H1 (cell line): ENCODE data around the gene ZNF23. TPM values are rescaled to one million over a fixed set of nuclear protein-coding genes. Genes with fewer than 3 reads are reported as not detected.

Source experiments
- CTCF ChIA-PET: fragments of 300-600 bp; sonication (Branson Sonifier 250); formaldehyde crosslinking; loops from one replicate; lab custom pipeline; 2021; ENCODE audit not compliant: partially characterized antibody; lab: Charles Lee
- POLR2A ChIA-PET: fragments of 300-600 bp; sonication (Branson Sonifier 250); formaldehyde crosslinking; loops from one replicate; lab custom pipeline; 2021; ENCODE audit warnings: inconsistent platforms; ENCODE audit not compliant: partially characterized antibody; lab: Charles Lee
- DNase-seq, 2 experiments: peaks; one replicate each; pipeline versions ENCODE4 v3.0.0 to v3.0.0-alpha.2; 2010 to 2022; ENCODE audit warnings: low spot score in 2 of 2, low read depth in 1 of 2, mixed read lengths in 1 of 2
- FAIRE-seq: peaks from 2 replicates; lab custom pipeline; 2011; peaks lifted over from hg19 to GRCh38; lab: Jason Lieb, UNC
- H2AFZ ChIP-seq: 2 replicates; pipeline ENCODE4 v1.8.1; 2012; ENCODE audit warnings: low read length, inconsistent platforms
- H2AK5ac ChIP-seq: 2 replicates; pipeline ENCODE4 v1.6.1; 2013; ENCODE audit warnings: low read depth, low read length
- H2BK120ac ChIP-seq: replicated peaks from 2 replicates; pipeline ENCODE3; 2013; ENCODE audit warnings: low read depth, low read length, inconsistent platforms
- H2BK12ac ChIP-seq: 2 replicates; pipeline ENCODE4 v1.6.1; 2013; ENCODE audit warnings: low read depth, low read length
- H2BK15ac ChIP-seq: 2 replicates; pipeline ENCODE4 v1.6.1; 2013; ENCODE audit warnings: low read length
- H2BK20ac ChIP-seq: 2 replicates; pipeline ENCODE4 v1.6.1; 2013; ENCODE audit warnings: low read length
- H2BK5ac ChIP-seq: 2 replicates; pipeline ENCODE4 v1.6.1; 2013; ENCODE audit warnings: low read depth, low read length
- H3K14ac ChIP-seq: 2 replicates; pipeline ENCODE4 v1.6.1; 2013; ENCODE audit warnings: inconsistent platforms; ENCODE audit not compliant: insufficient read length
- H3K18ac ChIP-seq: 2 replicates; pipeline ENCODE4 v1.6.1; 2013; ENCODE audit warnings: low read length; ENCODE audit errors: extremely low read depth
- H3K23ac ChIP-seq: 2 replicates; pipeline ENCODE4 v1.6.1; 2013; ENCODE audit warnings: inconsistent platforms; ENCODE audit not compliant: insufficient read length
- H3K23me2 ChIP-seq: 2 replicates; pipeline ENCODE4 v1.6.1; 2013; ENCODE audit warnings: low read depth, low read length
- H3K27ac ChIP-seq: 2 replicates; pipeline ENCODE4 v1.6.1; 2011; ENCODE audit warnings: low read depth, low read length, inconsistent platforms
- H3K27me3 ChIP-seq, 4 experiments: replicated peaks in 1 of 4; 1 replicate in 1 of 4; 2 replicates in 3 of 4; pipeline versions ENCODE4 v1.6.1 to v1.8.1; 2011 to 2013; ENCODE audit warnings: low read length in 3 of 4, mild to moderate bottlenecking in 3 of 4, inconsistent platforms in 2 of 4, mixed read lengths in 2 of 4, moderate library complexity in 1 of 4; ENCODE audit not compliant: control insufficient read depth in 3 of 4, insufficient read depth in 3 of 4; ENCODE audit errors: extremely low read depth in 1 of 4
- H3K36me3 ChIP-seq, 4 experiments: 2 replicates each; pipeline versions ENCODE4 v1.6.1 to v1.8.1; 2011 to 2013; ENCODE audit warnings: mild to moderate bottlenecking in 4 of 4, low read length in 3 of 4, moderate library complexity in 2 of 4, control low read depth in 1 of 4, inconsistent platforms in 1 of 4; ENCODE audit not compliant: insufficient read depth in 4 of 4, control insufficient read depth in 2 of 4
- H3K4ac ChIP-seq: replicated peaks from 2 replicates; pipeline ENCODE3; 2013; ENCODE audit warnings: low read length, low read depth, mixed read lengths, inconsistent platforms; ENCODE audit not compliant: insufficient read length
- H3K4me1 ChIP-seq, 4 experiments: replicated peaks in 1 of 4; 1 replicate in 1 of 4; 2 replicates in 3 of 4; pipeline versions ENCODE4 v1.6.1 to v1.8.1; 2011 to 2013; ENCODE audit warnings: low read length in 3 of 4, inconsistent platforms in 2 of 4, mixed read lengths in 1 of 4; ENCODE audit not compliant: insufficient read depth in 4 of 4, control insufficient read depth in 3 of 4
- H3K4me2 ChIP-seq, 2 experiments: 2 replicates each; pipeline versions ENCODE4 v1.6.1 to v1.8.1; 2011 to 2013; ENCODE audit warnings: low read depth in 2 of 2, low read length in 2 of 2, control low read depth in 1 of 2, inconsistent platforms in 1 of 2, mild to moderate bottlenecking in 1 of 2; ENCODE audit not compliant: insufficient read depth in 1 of 2
- H3K4me3 ChIP-seq, 4 experiments: fragments of 200-600, 300-600 bp in 1 of 4; sonication (generic), shearing (Covaris generic), sonication (Bioruptor Twin) in 1 of 4; 2 replicates each; pipeline versions ENCODE4 v1.5.1 to v1.8.1; 2011 to 2016; ENCODE audit warnings: low read length in 4 of 4, low read depth in 3 of 4, control low read depth in 2 of 4, inconsistent platforms in 2 of 4, mild to moderate bottlenecking in 2 of 4, mixed read lengths in 1 of 4, moderate library complexity in 1 of 4; ENCODE audit not compliant: insufficient read depth in 2 of 4; ENCODE audit errors: extremely low read depth in 1 of 4
- H3K56ac ChIP-seq: replicated peaks from 2 replicates; pipeline ENCODE3; 2013; ENCODE audit warnings: low read depth, mild to moderate bottlenecking, mixed read lengths, low read length, inconsistent platforms; ENCODE audit not compliant: insufficient read length
- H3K79me1 ChIP-seq: 2 replicates; pipeline ENCODE4 v1.6.1; 2013; ENCODE audit warnings: low read depth, low read length, control low read depth
- H3K79me2 ChIP-seq, 2 experiments: 2 replicates each; pipeline versions ENCODE4 v1.6.1 to v1.8.1; 2012 to 2013; ENCODE audit warnings: low read length in 2 of 2, mild to moderate bottlenecking in 2 of 2, inconsistent platforms in 1 of 2; ENCODE audit not compliant: insufficient read depth in 2 of 2, control insufficient read depth in 1 of 2
- H3K9ac ChIP-seq, 4 experiments: replicated peaks in 1 of 4; 1 replicate in 1 of 4; 2 replicates in 3 of 4; pipeline versions ENCODE4 v1.6.1 to v1.8.1; 2011 to 2013; ENCODE audit warnings: low read depth in 3 of 4, low read length in 3 of 4, control low read depth in 2 of 4, mild to moderate bottlenecking in 2 of 4, moderate library complexity in 2 of 4, inconsistent platforms in 1 of 4; ENCODE audit errors: extremely low read depth in 1 of 4
- H3K9me3 ChIP-seq, 2 experiments: 2 replicates each; pipeline versions ENCODE4 v1.6.1 to v1.8.1; 2012 to 2013; ENCODE audit warnings: mild to moderate bottlenecking in 2 of 2, moderate library complexity in 2 of 2, control low read depth in 1 of 2, inconsistent platforms in 1 of 2, low read depth in 1 of 2, low read length in 1 of 2, mixed read lengths in 1 of 2; ENCODE audit not compliant: insufficient read depth in 2 of 2
- H4K20me1 ChIP-seq, 2 experiments: replicated peaks in 1 of 2; 2 replicates each; pipeline versions ENCODE3 to v1.8.1; 2011 to 2013; ENCODE audit warnings: inconsistent platforms in 2 of 2, low read length in 2 of 2, mild to moderate bottlenecking in 1 of 2; ENCODE audit not compliant: insufficient read depth in 2 of 2, control insufficient read depth in 1 of 2
- H4K5ac ChIP-seq: 2 replicates; pipeline ENCODE4 v1.6.1; 2013; ENCODE audit warnings: low read length, low read depth, mixed read lengths, inconsistent platforms; ENCODE audit not compliant: insufficient read length
- H4K8ac ChIP-seq: 2 replicates; pipeline ENCODE4 v1.8.0; 2013; ENCODE audit warnings: mild to moderate bottlenecking, moderate library complexity, low read length, inconsistent platforms; ENCODE audit not compliant: insufficient read depth; ENCODE audit errors: extremely low read depth
- H4K91ac ChIP-seq: replicated peaks from 2 replicates; pipeline ENCODE3; 2013; ENCODE audit warnings: low read length, mixed read lengths, inconsistent platforms; ENCODE audit not compliant: insufficient read length
- GABPA ChIP-seq: IDR thresholded peaks from 2 replicates; pipeline ENCODE4 v1.6.1; 2011; ENCODE audit warnings: mild to moderate bottlenecking, low read length, moderate library complexity, borderline replicate concordance; ENCODE audit not compliant: insufficient read depth
- MAFK ChIP-seq: IDR thresholded peaks from 2 replicates; pipeline ENCODE4 v1.6.1; 2012; ENCODE audit warnings: low read depth, mild to moderate bottlenecking, improper control_type of control experiment, low read length
- RFX5 ChIP-seq: IDR thresholded peaks from 2 replicates; pipeline ENCODE4 v1.6.1; 2011; ENCODE audit warnings: low read depth, low read length, improper control_type of control experiment, borderline replicate concordance
- SIN3A ChIP-seq, 2 experiments: IDR thresholded peaks in 1 of 2; conservative IDR thresholded peaks in 1 of 2; 2 replicates each; pipeline ENCODE4 v1.6.1; 2011 to 2012; ENCODE audit warnings: low read length in 2 of 2, improper control_type of control experiment in 1 of 2, low read depth in 1 of 2, mild to moderate bottlenecking in 1 of 2
- YY1 ChIP-seq: IDR thresholded peaks from 2 replicates; pipeline ENCODE4 v1.6.1; 2011; ENCODE audit warnings: low read depth, mild to moderate bottlenecking, low read length
- ZNF274 ChIP-seq: IDR thresholded peaks from 2 replicates; pipeline ENCODE4 v1.7.0; 2012; ENCODE audit warnings: low read length, borderline replicate concordance; ENCODE audit errors: extremely low read depth
- WGBS, 2 experiments: shearing (Covaris generic) in 1 of 2; methylation state at CpG; one replicate each; pipeline versions ENCODE4 v1.1.6 to v1.1.7; 2013 to 2015; ENCODE audit warnings: low lambda C conversion rate in 2 of 2, mixed read lengths in 2 of 2, inconsistent platforms in 1 of 2, low coverage in 1 of 2, missing lambda C conversion rate in 1 of 2; ENCODE audit not compliant: insufficient replicate concordance in 2 of 2, insufficient coverage in 1 of 2, insufficient read length in 1 of 2; ENCODE audit errors: extremely low coverage in 1 of 2, missing lambda C conversion rate in 1 of 2; 5-methylcytosine and 5-hydroxymethylcytosine counted together
- polyA plus RNA-seq, 7 experiments: library from polyadenylated mRNA; depleted of rRNA in 3 of 7; stranded (reverse) in 5 of 7; unstranded in 2 of 7; fragments of >200 nt in 5 of 7; fragments of 200-250 nt in 2 of 7; gene quantifications; 1 replicate in 5 of 7; 2 replicates in 1 of 7; 4 replicates in 1 of 7; pipeline versions ENCODE4 v1.2.1 to v1.2.3, GENCODE V29; 2011 to 2013; ENCODE audit warnings: missing spikeins in 2 of 7, mixed read lengths in 2 of 7
- total RNA-seq: library from RNA; stranded (reverse); fragmentation: NEBNext Ultra II Directional; extraction: Animal tissue kit (Norgen Biotek cat#: 25700); gene quantifications from 2 replicates; pipeline ENCODE4 v1.2.1, GENCODE V29; 2021
- TF ChIP-seq, protein P1 (sequence below), 3 experiments: IDR thresholded peaks; 1 replicate in 2 of 3; 2 replicates in 1 of 3; pipeline versions ENCODE4 v1.5.1 to v1.6.1; 2011; ENCODE audit warnings: low read length in 3 of 3, mild to moderate bottlenecking in 3 of 3, inconsistent platforms in 2 of 3, low read depth in 1 of 3, moderate library complexity in 1 of 3; ENCODE audit not compliant: insufficient read depth in 1 of 3; ENCODE audit errors: control extremely low read depth in 1 of 3

Gene ZNF23
- total and polyA plus RNA-seq, 2 of the 8 experiments (the other 6 are each of a cell fraction or from before 2014, with no cell fraction given): 2.4 to 10.2 TPM

GRCh38 chr16:71498031-71498430 lies 36.0 kb upstream of the ZNF23 start:
- H2BK120ac ChIP-seq: no peak overlapping the region
- no peak overlapping the region for H3K56ac ChIP-seq
- WGBS, 2 experiments: 89% methylated on average over 3 of the region's 3 CpGs; no CpG with 5 or more reads in 1 of the 2 experiments
- H3K79me2 ChIP-seq: no peaks in the 10 kb centered on the region
- H3K9ac ChIP-seq: no peak overlapping the region
- H3K9me3 ChIP-seq: no peaks in the 10 kb centered on the region
- no peak overlapping the region for H4K8ac ChIP-seq
- no peaks in the 10 kb centered on the region for H3K4me1 ChIP-seq
- H3K27me3 ChIP-seq: no peaks in the 10 kb centered on the region; a peak in 1 of 7 replicates
- no peak overlapping the region for H3K23ac ChIP-seq
- no peak overlapping the region for H2AK5ac ChIP-seq
- H3K23me2 ChIP-seq: no peaks in the 10 kb centered on the region
- no peak overlapping the region for H3K4ac ChIP-seq
- no peak overlapping the region for H4K5ac ChIP-seq
- H4K91ac ChIP-seq: no peak overlapping the region
- no peak overlapping the region for H2BK12ac ChIP-seq
- no peak overlapping the region for H3K4me3 ChIP-seq
- H4K20me1 ChIP-seq: no peaks in the 10 kb centered on the region
- H2BK15ac ChIP-seq: no peak overlapping the region
- FAIRE-seq (no peak), DNase-seq (no peak)
- H3K14ac ChIP-seq: no peak overlapping the region
- no peaks in the 10 kb centered on the region for H3K36me3 ChIP-seq
- H3K27ac ChIP-seq: no peak overlapping the region
- no peak overlapping the region for H3K18ac ChIP-seq
- no peak overlapping the region for H3K4me2 ChIP-seq
- H3K79me1 ChIP-seq: no peaks in the 10 kb centered on the region
- TF ChIP-seq SIN3A (conservative IDR thresholded peaks at IDR 0.05 in 1 of 2, IDR thresholded peaks at IDR 0.05 in 1 of 2; ENCODE audit: low read depth in 1 of 2, low read length in 2 of 2) (no peak), MAFK (no peak), ZNF274 (no peak), GABPA (no peak), RFX5 (no peak), YY1 (no peak)
- TF ChIP-seq, protein P1, sequence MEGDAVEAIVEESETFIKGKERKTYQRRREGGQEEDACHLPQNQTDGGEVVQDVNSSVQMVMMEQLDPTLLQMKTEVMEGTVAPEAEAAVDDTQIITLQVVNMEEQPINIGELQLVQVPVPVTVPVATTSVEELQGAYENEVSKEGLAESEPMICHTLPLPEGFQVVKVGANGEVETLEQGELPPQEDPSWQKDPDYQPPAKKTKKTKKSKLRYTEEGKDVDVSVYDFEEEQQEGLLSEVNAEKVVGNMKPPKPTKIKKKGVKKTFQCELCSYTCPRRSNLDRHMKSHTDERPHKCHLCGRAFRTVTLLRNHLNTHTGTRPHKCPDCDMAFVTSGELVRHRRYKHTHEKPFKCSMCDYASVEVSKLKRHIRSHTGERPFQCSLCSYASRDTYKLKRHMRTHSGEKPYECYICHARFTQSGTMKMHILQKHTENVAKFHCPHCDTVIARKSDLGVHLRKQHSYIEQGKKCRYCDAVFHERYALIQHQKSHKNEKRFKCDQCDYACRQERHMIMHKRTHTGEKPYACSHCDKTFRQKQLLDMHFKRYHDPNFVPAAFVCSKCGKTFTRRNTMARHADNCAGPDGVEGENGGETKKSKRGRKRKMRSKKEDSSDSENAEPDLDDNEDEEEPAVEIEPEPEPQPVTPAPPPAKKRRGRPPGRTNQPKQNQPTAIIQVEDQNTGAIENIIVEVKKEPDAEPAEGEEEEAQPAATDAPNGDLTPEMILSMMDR (IDR thresholded peaks at IDR 0.05; ENCODE audit: control extremely low read depth in 1 of 3, insufficient read depth in 1 of 3, low read depth in 1 of 3, low read length in 3 of 3): no peak
- no peak overlapping the region for H2BK5ac ChIP-seq
- ChIA-PET POLR2A (interaction anchor here (0.8 to 1.3 kb wide), 2 partner anchors 26 to 28 kb away, joined by 3 read pairs; partner anchors contain the start of gene CHST4), CTCF (interaction anchor here (1.0 to 9.8 kb wide), 15 partner anchors 10 to 113 kb away, joined by 4 to 133 read pairs (median 14); partner anchors contain the start of genes CHST4 and ZNF19)
- H2BK20ac ChIP-seq: no peak overlapping the region
- H2AFZ ChIP-seq: no peak overlapping the region
